ENCODE data around the gene CDX1. TPM values are rescaled to one million over a fixed set of nuclear protein-coding genes. Genes with fewer than 3 reads are reported as not detected.

CDX1 gene
- total and polyA plus RNA-seq, 2 of the 8 experiments (the other 6 are each of a cell fraction or from before 2014, with no cell fraction given) = not detected

GRCh38 chr5:150186137-150186536, 19.6 kb downstream of the CDX1 start:
- Histone ChIP-seq H3K9me3 (ENCODE audit: insufficient read depth in 2 of 2, low read depth in 1 of 2, low read length in 1 of 2) (no peaks in the 10 kb centered on the region), H4K20me1 (replicated peaks in 1 of 2; ENCODE audit: control insufficient read depth in 1 of 2, insufficient read depth in 2 of 2, low read length in 2 of 2) (peaks cover 1 to 3% of the 10 kb centered on the region in 2 experiments), H2BK5ac (ENCODE audit: low read depth, low read length) (no peak overlapping the region), H3K4ac (replicated peaks; ENCODE audit: insufficient read length, low read depth, low read length) (no peak overlapping the region), H3K4me3 (ENCODE audit: extremely low read depth in 1 of 4, insufficient read depth in 2 of 4, low read depth in 3 of 4, low read length in 4 of 4) (no peak overlapping the region), H3K56ac (replicated peaks; ENCODE audit: insufficient read length, low read depth, low read length) (no peak overlapping the region), H3K23me2 (ENCODE audit: low read depth, low read length) (peaks cover 6% of the 10 kb centered on the region; the same call in 1 of the 2 replicates), H3K14ac (ENCODE audit: insufficient read length) (no peak overlapping the region), H3K4me2 (ENCODE audit: insufficient read depth in 1 of 2, low read depth in 2 of 2, low read length in 2 of 2) (no peak overlapping the region), H2AFZ (ENCODE audit: low read length) (no peak overlapping the region), H3K27ac (ENCODE audit: low read depth, low read length) (no peak overlapping the region), H2AK5ac (ENCODE audit: low read depth, low read length) (no peak overlapping the region), H3K23ac (ENCODE audit: insufficient read length) (no peak overlapping the region), H4K5ac (ENCODE audit: insufficient read length, low read depth, low read length) (no peak overlapping the region), H3K9ac (replicated peaks in 1 of 4; ENCODE audit: extremely low read depth in 1 of 4, low read depth in 3 of 4, low read length in 3 of 4) (no peak overlapping the region), H2BK15ac (ENCODE audit: low read length) (no peak overlapping the region), H3K4me1 (replicated peaks in 1 of 4; ENCODE audit: control insufficient read depth in 3 of 4, insufficient read depth in 4 of 4, low read length in 3 of 4) (peaks cover 4 to 26% (median 8%) of the 10 kb centered on the region in 4 experiments), H2BK120ac (replicated peaks; ENCODE audit: low read depth, low read length) (no peak overlapping the region), H3K27me3 (replicated peaks in 1 of 4; ENCODE audit: control insufficient read depth in 3 of 4, extremely low read depth in 1 of 4, insufficient read depth in 3 of 4, low read length in 3 of 4) (peaks cover 29 to 54% (median 47%) of the 10 kb centered on the region in 4 experiments), H3K79me2 (ENCODE audit: control insufficient read depth in 1 of 2, insufficient read depth in 2 of 2, low read length in 2 of 2) (no peaks in the 10 kb centered on the region), H4K91ac (replicated peaks; ENCODE audit: insufficient read length, low read length) (no peak overlapping the region), H2BK12ac (ENCODE audit: low read depth, low read length) (no peak overlapping the region), H3K36me3 (ENCODE audit: control insufficient read depth in 2 of 4, insufficient read depth in 4 of 4, low read length in 3 of 4) (no peaks in the 10 kb centered on the region), H2BK20ac (ENCODE audit: low read length) (no peak overlapping the region), H3K18ac (ENCODE audit: extremely low read depth, low read length) (no peak overlapping the region), H3K79me1 (ENCODE audit: low read depth, low read length) (no peaks in the 10 kb centered on the region), H4K8ac (ENCODE audit: extremely low read depth, insufficient read depth, low read length) (no peak overlapping the region)
- ChIA-PET POLR2A (ENCODE audit: partially characterized antibody) (interaction anchor here (1.2 kb wide), 1 partner anchor 26 kb away, joined by 3 read pairs; no protein-coding TSS in a partner anchor), CTCF (ENCODE audit: partially characterized antibody) (interaction anchor here (1.1 to 23.7 kb wide), 3 partner anchors 11 to 56 kb away, joined by 3 to 302 read pairs (median 206); no protein-coding TSS in a partner anchor)
- 78% methylated on average over 8 of the region's 8 CpGs; no CpG with 5 or more reads in 1 of the 2 experiments for WGBS, 2 experiments (ENCODE audit: extremely low coverage in 1 of 2, insufficient coverage in 1 of 2, insufficient read length in 1 of 2, insufficient replicate concordance in 2 of 2, low coverage in 1 of 2, low lambda C conversion rate in 2 of 2, missing lambda C conversion rate in 1 of 2)
- TF ChIP-seq CTCF (IDR thresholded peaks at IDR 0.05; ENCODE audit: control extremely low read depth in 1 of 3, insufficient read depth in 1 of 3, low read depth in 1 of 3, low read length in 3 of 3) (no peak), KDM1A (IDR thresholded peaks at IDR 0.05; ENCODE audit: borderline replicate concordance, low read length) (no peak), GTF2F1 (IDR thresholded peaks at IDR 0.05; ENCODE audit: borderline replicate concordance, low read depth, low read length) (no peak), NRF1 (IDR thresholded peaks at IDR 0.05; ENCODE audit: low read depth, low read length) (no peak)
- DNase-seq (ENCODE audit: low read depth in 1 of 2, low spot score in 2 of 2) (no peak), FAIRE-seq (no peak)

Data from H1 (cell line).